Lower leg skin (tissue), 3 donors: ENCODE results near the gene ZBTB7C.

Experiments
- POLR2A ChIP-seq, 2 donors: fragments of 450-650 bp; IDR thresholded peaks; one replicate each; pipeline ENCODE4 v1.6.1; 2016 to 2017; ENCODE audit warnings: antibody characterized with exemption in 2 of 2, mild to moderate bottlenecking in 1 of 2, moderate library complexity in 1 of 2
- TF ChIP-seq, protein P1 (sequence below), 3 donors: fragments of 450-650 bp; IDR thresholded peaks; one replicate each; pipeline ENCODE4 v1.5.1; 2016; ENCODE audit warnings: antibody characterized with exemption in 3 of 3, mild to moderate bottlenecking in 3 of 3, moderate library complexity in 2 of 3

GRCh38 chr18:48297139-48297538 lies 112.0 kb downstream of the ZBTB7C start:
- TF ChIP-seq, protein P1, sequence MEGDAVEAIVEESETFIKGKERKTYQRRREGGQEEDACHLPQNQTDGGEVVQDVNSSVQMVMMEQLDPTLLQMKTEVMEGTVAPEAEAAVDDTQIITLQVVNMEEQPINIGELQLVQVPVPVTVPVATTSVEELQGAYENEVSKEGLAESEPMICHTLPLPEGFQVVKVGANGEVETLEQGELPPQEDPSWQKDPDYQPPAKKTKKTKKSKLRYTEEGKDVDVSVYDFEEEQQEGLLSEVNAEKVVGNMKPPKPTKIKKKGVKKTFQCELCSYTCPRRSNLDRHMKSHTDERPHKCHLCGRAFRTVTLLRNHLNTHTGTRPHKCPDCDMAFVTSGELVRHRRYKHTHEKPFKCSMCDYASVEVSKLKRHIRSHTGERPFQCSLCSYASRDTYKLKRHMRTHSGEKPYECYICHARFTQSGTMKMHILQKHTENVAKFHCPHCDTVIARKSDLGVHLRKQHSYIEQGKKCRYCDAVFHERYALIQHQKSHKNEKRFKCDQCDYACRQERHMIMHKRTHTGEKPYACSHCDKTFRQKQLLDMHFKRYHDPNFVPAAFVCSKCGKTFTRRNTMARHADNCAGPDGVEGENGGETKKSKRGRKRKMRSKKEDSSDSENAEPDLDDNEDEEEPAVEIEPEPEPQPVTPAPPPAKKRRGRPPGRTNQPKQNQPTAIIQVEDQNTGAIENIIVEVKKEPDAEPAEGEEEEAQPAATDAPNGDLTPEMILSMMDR (IDR thresholded peaks at IDR 0.05), result no peak
- no peak for TF ChIP-seq POLR2A (IDR thresholded peaks at IDR 0.05)
